Measurements from ENCODE around the gene RASA4B. TPM values are rescaled to one million over a fixed set of nuclear protein-coding genes. Genes with fewer than 3 reads are reported as not detected.

Gene RASA4B
- total and polyA plus RNA-seq, 9 of the 15 experiments (the other 6 are each of a cell fraction or from before 2014, with no cell fraction given), result 0.01 to 2.9 (median 1.5) TPM; not detected in 1

GRCh38 chr7:102444961-102445673 lies 72.5 kb downstream of the RASA4B start (continued):
- TF ChIP-seq SFPQ (IDR thresholded peaks at IDR 0.05; ENCODE audit: low read depth, low read length) (no peak), HSF4 (CRISPR knock-in tag; IDR thresholded peaks at IDR 0.05; ENCODE audit: borderline replicate concordance) (no peak), ZFP1 (CRISPR knock-in tag; IDR thresholded peaks at IDR 0.05) (no peak), TCFL5 (CRISPR knock-in tag; conservative IDR thresholded peaks at IDR 0.05) (no peak), ATF4 (CRISPR knock-in tag; IDR thresholded peaks at IDR 0.05) (no peak), ARHGAP35 (IDR thresholded peaks at IDR 0.05; ENCODE audit: partially characterized antibody) (no peak), HMBOX1 (IDR thresholded peaks at IDR 0.05) (no peak), HDAC1 (IDR thresholded peaks at IDR 0.05) (0 out of 4 replicates have a peak, but pooled peaks of 1 of the 2 experiments have one; percentile 9), MNT (conservative IDR thresholded peaks at IDR 0.05) (0 out of 4 replicates have a peak, but pooled peaks of 1 of the 2 experiments have one; percentile 17), ZBTB40 (IDR thresholded peaks at IDR 0.05) (0 out of 2 replicates have a peak, but pooled peaks have one; percentile 13), ZBTB40 (CRISPR knock-in tag; IDR thresholded peaks at IDR 0.05) (no peak), ZNF12 (CRISPR knock-in tag; IDR thresholded peaks at IDR 0.05) (peak; percentile 73; the same call in 1 of the 2 replicates)
